Measurements from ENCODE around the gene CDH19.

Gene CDH19

DNA sequence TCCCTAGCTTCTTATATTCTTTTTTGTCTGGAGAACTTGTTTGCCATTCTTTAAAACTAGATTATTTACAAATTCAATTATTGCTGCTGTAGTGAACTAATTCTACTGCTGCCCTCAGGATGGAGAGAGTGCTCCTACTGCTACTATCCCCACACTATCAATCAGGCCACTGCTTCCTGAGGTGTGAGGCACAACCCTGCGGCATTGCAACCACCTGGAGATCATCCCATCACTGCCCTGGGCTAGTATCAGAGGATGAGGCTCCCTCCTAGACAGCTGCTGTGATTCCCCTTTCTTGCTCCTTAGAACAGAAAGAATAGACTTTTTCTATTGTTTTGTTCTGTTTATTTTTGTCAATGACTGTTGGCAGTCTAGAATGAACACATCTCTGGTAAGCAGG is 146.6 kb downstream of the CDH19 start:
- no peak for DNase-seq (ENCODE audit: low read depth)
